Liver (tissue), 3 donors: ENCODE data around the gene PRKCD.

Experiments used
- EGR1 ChIP-seq, 2 donors: IDR thresholded peaks; 2 replicates each; pipeline ENCODE4 v1.6.1; 2016 to 2018; ENCODE audit warnings: antibody characterized with exemption in 2 of 2, low read depth in 2 of 2
- FOXA1 ChIP-seq: IDR thresholded peaks from 2 replicates; pipeline ENCODE4 v1.6.1; 2016; ENCODE audit warnings: antibody characterized with exemption
- GABPA ChIP-seq, 2 donors: IDR thresholded peaks in 1 of 2; conservative IDR thresholded peaks in 1 of 2; 2 replicates each; pipeline ENCODE4 v1.6.1; 2016; ENCODE audit warnings: antibody characterized with exemption in 2 of 2, mild to moderate bottlenecking in 1 of 2, moderate library complexity in 1 of 2
- HNF4G ChIP-seq: IDR thresholded peaks from 2 replicates; pipeline ENCODE4 v1.6.1; 2016; ENCODE audit warnings: antibody characterized with exemption
- RXRA ChIP-seq, 2 donors: IDR thresholded peaks; 2 replicates each; pipeline ENCODE4 v1.6.1; 2017 to 2018; ENCODE audit warnings: antibody characterized with exemption in 2 of 2, mild to moderate bottlenecking in 1 of 2
- SP1 ChIP-seq: IDR thresholded peaks from 2 replicates; pipeline ENCODE4 v1.6.1; 2018; ENCODE audit warnings: antibody characterized with exemption, mild to moderate bottlenecking
- YY1 ChIP-seq: IDR thresholded peaks from 2 replicates; pipeline ENCODE4 v1.6.1; 2016; ENCODE audit warnings: antibody characterized with exemption, mild to moderate bottlenecking
- ZBTB33 ChIP-seq: IDR thresholded peaks from 2 replicates; pipeline ENCODE4 v1.6.1; 2016; ENCODE audit warnings: antibody characterized with exemption
- TF ChIP-seq, protein P1 (sequence below): IDR thresholded peaks from 2 replicates; pipeline ENCODE4 v1.6.1; 2016; ENCODE audit warnings: antibody characterized with exemption
- TF ChIP-seq, protein P2 (sequence below): fragments of 150-350 bp; IDR thresholded peaks from 2 replicates; pipeline ENCODE4 v1.5.1; 2017; ENCODE audit warnings: improper control_type of control experiment, low read depth, low read length; ENCODE audit not compliant: missing input control
- donor health status: healthy.
- donor health status: healthy.

GRCh38 chr3:53226142-53226840 is 65.3 kb downstream of the PRKCD start:
- TF ChIP-seq, protein P1, sequence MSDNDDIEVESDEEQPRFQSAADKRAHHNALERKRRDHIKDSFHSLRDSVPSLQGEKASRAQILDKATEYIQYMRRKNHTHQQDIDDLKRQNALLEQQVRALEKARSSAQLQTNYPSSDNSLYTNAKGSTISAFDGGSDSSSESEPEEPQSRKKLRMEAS, result no peak
- TF ChIP-seq RXRA (IDR thresholded peaks at IDR 0.05) (no peak), FOXA1 (no peak), YY1 (no peak), EGR1 (IDR thresholded peaks at IDR 0.05; ENCODE audit: low read depth in 2 of 2) (no peak), GABPA (IDR thresholded peaks at IDR 0.05 in 1 of 2, conservative IDR thresholded peaks at IDR 0.05 in 1 of 2) (no peak), SP1 (no peak), HNF4G (no peak), ZBTB33 (no peak)
- TF ChIP-seq, protein P2, sequence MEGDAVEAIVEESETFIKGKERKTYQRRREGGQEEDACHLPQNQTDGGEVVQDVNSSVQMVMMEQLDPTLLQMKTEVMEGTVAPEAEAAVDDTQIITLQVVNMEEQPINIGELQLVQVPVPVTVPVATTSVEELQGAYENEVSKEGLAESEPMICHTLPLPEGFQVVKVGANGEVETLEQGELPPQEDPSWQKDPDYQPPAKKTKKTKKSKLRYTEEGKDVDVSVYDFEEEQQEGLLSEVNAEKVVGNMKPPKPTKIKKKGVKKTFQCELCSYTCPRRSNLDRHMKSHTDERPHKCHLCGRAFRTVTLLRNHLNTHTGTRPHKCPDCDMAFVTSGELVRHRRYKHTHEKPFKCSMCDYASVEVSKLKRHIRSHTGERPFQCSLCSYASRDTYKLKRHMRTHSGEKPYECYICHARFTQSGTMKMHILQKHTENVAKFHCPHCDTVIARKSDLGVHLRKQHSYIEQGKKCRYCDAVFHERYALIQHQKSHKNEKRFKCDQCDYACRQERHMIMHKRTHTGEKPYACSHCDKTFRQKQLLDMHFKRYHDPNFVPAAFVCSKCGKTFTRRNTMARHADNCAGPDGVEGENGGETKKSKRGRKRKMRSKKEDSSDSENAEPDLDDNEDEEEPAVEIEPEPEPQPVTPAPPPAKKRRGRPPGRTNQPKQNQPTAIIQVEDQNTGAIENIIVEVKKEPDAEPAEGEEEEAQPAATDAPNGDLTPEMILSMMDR, result no peak
